IPS-NIHi7 (cell line): ENCODE measurements around the gene PWP2.
"Not testable (repeated sequence)": the region's sequence is repeated elsewhere in the genome, so short reads cannot be mapped to it uniquely, and the experiment has no call there.

Experiments
- DNase-seq: peaks from one replicate; pipeline ENCODE4 v3.0.0; 2012; ENCODE audit warnings: mixed read lengths; ENCODE audit errors: extremely low spot score

The PWP2 gene

DNA sequence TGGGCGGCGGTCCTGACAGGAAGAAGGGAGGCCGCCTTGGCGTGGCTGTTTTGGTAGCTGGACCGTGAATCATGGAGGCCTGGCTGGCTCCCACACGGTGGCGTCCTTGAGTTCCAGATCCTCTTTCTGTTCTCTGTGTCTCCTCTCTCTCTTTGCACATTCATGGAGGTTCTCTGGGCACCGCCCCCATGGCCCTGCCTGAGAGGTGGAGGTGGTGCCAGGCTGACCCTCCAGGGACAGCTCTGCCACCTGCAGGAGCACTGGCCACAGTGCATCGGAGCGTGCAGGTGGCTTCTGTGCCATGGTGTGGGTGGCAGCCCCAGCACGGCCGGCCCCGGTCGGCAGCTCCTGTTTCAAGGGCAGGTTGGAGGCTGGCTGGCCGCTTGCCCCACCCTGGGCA, 30.8 kb downstream of the PWP2 start:
- not testable (repeated sequence) for DNase-seq

GRCh38 chr21:44139787-44140551, 32.8 kb downstream of the PWP2 start:
- not testable (repeated sequence) for DNase-seq

DNA sequence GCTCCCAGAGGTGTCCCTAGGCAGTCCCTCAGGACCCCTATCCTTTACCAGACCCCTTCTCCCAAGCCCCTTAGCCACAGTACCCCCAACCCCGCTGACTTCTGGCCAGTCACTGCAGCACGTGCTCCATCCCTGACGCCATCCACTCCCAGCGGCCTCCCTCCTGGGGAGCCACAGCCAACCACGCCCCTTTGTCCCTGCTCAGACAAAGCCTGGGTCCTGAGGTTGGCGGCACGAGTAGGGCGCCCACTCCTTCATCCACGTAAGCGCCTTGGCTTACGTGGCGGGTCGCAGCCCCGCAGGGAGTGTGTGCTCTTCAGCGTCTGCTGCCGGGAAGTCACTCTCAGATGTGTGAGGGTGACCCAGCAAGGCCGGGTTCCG, 33.3 kb downstream of the PWP2 start:
- not testable (repeated sequence) for DNase-seq

- DNase-seq, result not testable (repeated sequence)
These were observed 35.3 kb downstream of the PWP2 start for GRCh38 chr21:44142470-44142869.

DNA sequence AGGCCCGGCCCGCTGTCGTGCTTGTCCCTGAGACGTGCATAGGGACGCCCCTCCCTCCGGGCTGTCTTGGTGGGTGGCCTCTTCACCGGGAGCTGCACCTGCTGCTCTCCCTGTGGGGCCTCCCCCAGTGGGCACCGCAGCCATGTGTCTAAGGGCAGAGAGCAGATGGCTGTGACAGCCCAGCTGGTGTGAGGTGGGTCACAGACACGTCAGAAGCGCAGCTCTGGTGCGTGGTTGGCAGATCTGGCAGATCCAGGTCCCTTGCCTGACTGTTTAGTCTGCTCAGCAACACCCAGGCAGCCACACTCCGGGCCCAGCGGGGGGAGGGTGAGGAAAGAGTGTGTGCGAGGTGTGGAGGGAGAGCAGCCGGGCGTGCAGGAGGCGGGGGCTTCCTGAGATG, 36.2 kb downstream of the PWP2 start:
- DNase-seq, result not testable (repeated sequence)

GRCh38 chr21:44143996-44144395, 36.8 kb downstream of the PWP2 start:
- DNase-seq, result not testable (repeated sequence)

- not testable (repeated sequence) for DNase-seq
These were observed 37.8 kb downstream of the PWP2 start for GRCh38 chr21:44144784-44145602.

DNA sequence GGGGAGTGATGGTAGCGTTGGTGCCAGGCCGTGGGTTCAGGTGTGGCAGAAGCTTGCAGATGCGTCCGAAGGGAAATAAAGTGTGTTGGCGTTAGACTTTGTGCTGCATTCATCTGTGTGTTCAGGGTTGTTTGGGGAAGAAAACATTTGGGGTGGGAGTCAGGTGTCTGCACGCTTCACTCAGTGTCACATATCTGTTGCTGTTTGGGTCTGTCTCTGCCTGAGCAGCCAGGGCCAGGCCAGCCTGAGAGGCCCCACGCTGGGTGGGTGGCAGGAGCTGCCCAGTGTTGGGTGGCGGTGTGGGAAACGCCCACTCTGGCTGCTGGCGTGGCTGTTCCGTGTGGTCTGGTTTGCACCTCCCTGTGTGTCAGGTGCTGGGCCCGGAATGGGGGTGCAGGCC, 38.4 kb downstream of the PWP2 start:
- not testable (repeated sequence) for DNase-seq

- not testable (repeated sequence) for DNase-seq
These were observed 39.9 kb downstream of the PWP2 start for GRCh38 chr21:44147108-44147507.

DNA sequence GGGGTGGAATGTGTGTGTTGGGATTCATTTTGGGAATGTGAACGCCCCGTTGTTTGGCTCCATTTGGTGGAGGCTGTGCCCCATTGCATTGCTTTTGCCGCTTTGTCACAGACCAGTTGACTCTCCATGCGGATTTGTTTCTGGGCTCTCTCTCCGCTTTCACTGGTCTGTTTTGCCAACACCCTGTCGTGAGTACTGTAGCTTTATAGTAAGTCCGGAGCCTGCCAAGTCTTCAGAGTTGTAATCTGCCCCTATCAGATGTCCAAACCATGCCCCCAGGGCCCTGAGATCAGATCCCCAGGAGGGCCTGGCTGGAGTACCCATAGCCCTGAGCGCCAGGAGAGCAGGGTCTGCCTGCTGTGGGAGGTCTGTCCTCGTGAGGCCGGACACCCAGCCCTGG, 43.1 kb downstream of the PWP2 start:
- not testable (repeated sequence) for DNase-seq

DNA sequence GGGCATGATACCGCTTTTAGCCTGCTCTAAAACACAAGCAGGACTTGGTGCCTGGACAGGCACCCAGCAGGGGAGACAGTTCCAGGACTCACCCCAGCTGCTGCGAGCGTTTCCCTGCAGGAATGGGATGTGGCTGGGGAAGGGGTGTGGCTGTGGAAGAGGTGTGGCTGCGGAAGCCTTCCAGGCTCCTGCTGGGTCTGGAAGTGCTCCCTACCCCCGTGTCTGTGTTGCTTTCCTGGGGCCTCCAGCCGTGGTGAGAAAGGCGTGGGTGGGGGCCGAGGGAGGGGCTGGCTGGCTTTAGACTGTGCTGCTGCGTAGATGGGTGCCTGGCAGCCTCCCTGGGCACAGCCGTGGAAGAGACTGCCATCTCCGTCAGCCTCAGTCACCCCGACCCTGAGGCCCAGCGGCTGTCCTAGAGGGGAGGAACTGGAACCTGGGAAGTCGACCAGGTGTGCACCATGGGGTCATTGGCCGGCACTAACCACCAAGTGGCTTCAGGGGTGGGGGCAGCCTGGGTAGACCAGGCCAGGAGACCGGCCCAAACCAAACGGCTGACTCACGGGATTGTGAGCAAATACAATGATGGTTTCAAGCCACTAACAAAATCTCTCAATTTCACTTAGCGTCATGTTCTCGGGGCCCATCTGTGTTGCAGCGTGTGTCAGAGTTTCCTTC, 46.2 kb downstream of the PWP2 start:
- not testable (repeated sequence) for DNase-seq

GRCh38 chr21:44153889-44154228, 46.7 kb downstream of the PWP2 start:
- DNase-seq, result not testable (repeated sequence)

DNA sequence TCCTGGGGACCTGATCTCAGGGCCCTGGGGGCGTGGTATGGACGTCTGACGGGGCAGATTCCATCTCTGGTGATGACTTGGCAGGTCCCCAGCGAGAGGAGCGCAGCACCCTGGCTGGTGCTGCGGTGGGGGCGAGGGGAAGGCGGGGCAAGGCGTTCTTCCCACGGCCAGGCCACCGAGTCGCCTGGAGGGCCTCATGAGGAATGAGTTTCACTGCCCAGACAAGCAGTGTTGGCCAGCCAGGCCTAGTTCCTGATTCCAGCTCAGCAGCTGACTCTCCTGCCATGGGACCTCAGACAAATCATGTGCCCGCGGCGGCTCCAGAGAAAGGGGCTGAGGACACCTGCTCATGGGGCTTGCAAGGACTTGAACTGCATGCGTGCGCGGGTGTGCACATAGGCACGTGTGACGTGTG, 47.6 kb downstream of the PWP2 start:
- DNase-seq, result not testable (repeated sequence)

GRCh38 chr21:44155231-44155993, 48.2 kb downstream of the PWP2 start:
- not testable (repeated sequence) for DNase-seq

GRCh38 chr21:44155994-44156380, 48.8 kb downstream of the PWP2 start:
- not testable (repeated sequence) for DNase-seq

DNA sequence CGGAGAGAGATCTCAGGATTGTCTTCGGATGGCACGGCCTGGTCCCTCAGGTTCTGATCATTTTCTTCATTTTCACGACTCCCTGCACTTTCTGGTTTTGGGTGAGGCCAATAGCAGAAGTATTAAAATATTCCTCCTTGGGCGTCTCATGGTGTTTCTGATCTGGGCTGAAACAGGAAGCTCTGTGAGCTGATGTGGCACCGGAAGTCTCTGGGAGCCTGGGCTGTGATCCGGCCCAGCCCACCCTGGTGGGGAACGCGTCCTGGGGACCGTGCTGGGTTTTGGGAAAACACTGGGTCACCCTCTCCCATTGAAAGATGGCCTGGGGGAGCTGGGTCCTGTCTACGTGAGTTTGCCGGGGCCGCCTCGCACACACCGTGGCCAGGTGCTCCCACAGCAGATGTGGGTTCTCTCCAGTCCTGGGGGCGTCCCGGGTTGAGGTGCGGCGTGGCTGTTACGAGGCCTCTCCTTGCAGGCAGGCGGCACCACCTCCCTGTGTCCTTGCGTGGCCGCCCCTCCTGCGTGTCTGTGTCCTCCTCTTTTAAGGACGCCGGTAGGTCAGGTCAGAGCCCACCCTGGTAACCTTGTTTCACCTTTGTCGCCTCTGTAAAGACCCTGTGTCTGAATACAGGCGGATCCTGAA, 50.4 kb downstream of the PWP2 start:
- DNase-seq, result not testable (repeated sequence)

DNA sequence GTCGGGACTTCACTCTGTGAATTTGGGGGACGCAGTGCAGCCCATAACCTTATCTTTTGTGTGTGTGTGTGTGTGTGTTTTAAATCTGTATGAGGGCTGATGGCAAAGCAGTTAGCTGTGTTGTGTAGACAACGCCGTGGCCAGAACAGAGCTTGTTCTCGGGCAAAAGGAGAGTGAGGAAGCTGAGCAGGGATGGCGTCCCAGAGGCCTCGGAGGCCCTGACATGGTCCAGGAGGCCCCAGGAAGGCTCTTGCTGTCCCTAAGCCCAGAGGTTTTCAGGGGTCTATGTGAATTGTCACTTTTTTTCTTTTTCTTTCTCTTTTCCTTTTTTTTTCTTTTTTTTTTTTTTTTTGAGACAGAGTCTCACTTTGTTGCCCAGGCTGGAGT, 50.9 kb downstream of the PWP2 start:
- DNase-seq, result not testable (repeated sequence)

- DNase-seq, result not testable (repeated sequence)
These were observed 52.4 kb downstream of the PWP2 start for GRCh38 chr21:44159349-44160297.

- not testable (repeated sequence) for DNase-seq
These were observed 53.1 kb downstream of the PWP2 start for GRCh38 chr21:44160298-44160672.

GRCh38 chr21:44160821-44161220, 53.6 kb downstream of the PWP2 start:
- not testable (repeated sequence) for DNase-seq
